GM06990 (cell line): ENCODE data around the gene PHC2.

Experiments
- DNase-seq: peaks from one replicate; pipeline ENCODE4 v3.0.0-alpha.2; 2011; ENCODE audit not compliant: insufficient read length; ENCODE audit errors: extremely low read depth
- H3K27me3 ChIP-seq: replicated peaks from 2 replicates; pipeline ENCODE4 v1.6.0; 2011; ENCODE audit warnings: low read length; ENCODE audit not compliant: control insufficient read depth, insufficient read depth
- H3K36me3 ChIP-seq: 2 replicates; pipeline ENCODE4 v1.5.1; 2011; ENCODE audit warnings: low read length; ENCODE audit not compliant: control insufficient read depth, insufficient read depth
- H3K4me3 ChIP-seq: replicated peaks from 2 replicates; pipeline ENCODE4 v1.5.1; 2011; ENCODE audit warnings: low read depth, mild to moderate bottlenecking, control low read depth, low read length
- TF ChIP-seq, protein P1 (sequence below): IDR thresholded peaks from 2 replicates; pipeline ENCODE4 v1.5.1; 2011; ENCODE audit warnings: low read length, control low read depth, mild to moderate bottlenecking, inconsistent platforms; ENCODE audit not compliant: insufficient read depth, poor library complexity, severe bottlenecking

Gene PHC2

DNA sequence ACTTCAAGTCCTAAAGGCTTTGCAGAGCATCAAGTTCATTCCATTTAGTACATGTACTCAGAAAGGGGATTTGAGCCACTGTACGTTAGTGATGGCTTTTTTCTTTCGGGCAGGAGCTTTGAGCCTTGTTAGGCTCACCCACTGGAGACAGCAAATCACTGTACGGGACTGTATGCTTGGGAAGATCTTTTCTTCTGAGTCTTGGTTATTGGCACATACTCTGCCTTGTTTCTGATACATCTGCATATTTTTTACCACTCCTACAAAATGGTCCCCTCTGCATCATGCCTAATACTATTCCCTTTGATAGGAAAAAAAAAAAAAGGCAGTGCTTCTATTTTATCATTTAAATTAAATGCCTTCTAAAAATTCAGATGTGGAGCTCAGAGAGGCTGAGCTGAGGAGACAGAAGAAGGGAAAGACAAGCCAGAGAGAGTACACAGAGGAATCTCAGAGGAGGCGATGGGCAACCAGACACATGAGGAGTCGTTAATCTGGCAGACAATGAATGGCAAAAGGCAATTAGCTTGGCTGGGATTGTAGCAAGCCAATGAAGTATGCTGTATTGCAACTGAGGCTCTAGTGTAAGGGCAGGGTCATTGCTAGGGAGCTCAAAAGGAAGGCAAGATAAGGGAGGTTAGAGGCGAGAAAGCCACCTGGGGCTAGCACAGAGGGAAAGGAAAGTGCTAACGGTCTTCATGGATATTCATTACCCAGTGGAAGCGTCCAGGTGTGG is 39.4 kb downstream of the PHC2 start:
- Histone ChIP-seq H3K27me3 (no peaks in the 10 kb centered on the region; the same call in 1 of the 2 replicates), H3K4me3 (no peak overlapping the region), H3K36me3 (no peaks in the 10 kb centered on the region)
- DNase-seq = no peak
- TF ChIP-seq, protein P1, sequence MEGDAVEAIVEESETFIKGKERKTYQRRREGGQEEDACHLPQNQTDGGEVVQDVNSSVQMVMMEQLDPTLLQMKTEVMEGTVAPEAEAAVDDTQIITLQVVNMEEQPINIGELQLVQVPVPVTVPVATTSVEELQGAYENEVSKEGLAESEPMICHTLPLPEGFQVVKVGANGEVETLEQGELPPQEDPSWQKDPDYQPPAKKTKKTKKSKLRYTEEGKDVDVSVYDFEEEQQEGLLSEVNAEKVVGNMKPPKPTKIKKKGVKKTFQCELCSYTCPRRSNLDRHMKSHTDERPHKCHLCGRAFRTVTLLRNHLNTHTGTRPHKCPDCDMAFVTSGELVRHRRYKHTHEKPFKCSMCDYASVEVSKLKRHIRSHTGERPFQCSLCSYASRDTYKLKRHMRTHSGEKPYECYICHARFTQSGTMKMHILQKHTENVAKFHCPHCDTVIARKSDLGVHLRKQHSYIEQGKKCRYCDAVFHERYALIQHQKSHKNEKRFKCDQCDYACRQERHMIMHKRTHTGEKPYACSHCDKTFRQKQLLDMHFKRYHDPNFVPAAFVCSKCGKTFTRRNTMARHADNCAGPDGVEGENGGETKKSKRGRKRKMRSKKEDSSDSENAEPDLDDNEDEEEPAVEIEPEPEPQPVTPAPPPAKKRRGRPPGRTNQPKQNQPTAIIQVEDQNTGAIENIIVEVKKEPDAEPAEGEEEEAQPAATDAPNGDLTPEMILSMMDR = no peak

DNA sequence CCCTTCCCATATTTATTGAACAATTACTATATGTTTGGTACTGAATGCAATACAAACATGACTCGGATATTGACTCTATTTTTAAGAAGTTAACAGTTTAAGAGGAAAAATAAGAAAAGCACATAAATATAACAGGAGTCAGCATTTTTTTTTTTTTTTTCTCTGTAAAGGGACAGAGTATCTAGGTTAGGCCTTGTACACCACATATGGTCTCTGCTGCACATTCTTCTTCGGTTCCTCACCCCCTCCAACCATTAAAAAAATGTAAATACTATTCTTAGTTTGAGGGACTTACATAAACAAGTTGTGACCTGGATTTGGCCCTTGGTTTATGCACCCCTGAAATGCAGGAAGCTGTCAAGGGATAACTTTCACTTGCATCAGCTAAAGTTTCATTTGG is 40.4 kb downstream of the PHC2 start:
- Histone ChIP-seq H3K4me3 (no peak overlapping the region), H3K27me3 (no peaks in the 10 kb centered on the region; the same call in 1 of the 2 replicates), H3K36me3 (no peaks in the 10 kb centered on the region)
- TF ChIP-seq, protein P1 = no peak
- no peak for DNase-seq

DNA sequence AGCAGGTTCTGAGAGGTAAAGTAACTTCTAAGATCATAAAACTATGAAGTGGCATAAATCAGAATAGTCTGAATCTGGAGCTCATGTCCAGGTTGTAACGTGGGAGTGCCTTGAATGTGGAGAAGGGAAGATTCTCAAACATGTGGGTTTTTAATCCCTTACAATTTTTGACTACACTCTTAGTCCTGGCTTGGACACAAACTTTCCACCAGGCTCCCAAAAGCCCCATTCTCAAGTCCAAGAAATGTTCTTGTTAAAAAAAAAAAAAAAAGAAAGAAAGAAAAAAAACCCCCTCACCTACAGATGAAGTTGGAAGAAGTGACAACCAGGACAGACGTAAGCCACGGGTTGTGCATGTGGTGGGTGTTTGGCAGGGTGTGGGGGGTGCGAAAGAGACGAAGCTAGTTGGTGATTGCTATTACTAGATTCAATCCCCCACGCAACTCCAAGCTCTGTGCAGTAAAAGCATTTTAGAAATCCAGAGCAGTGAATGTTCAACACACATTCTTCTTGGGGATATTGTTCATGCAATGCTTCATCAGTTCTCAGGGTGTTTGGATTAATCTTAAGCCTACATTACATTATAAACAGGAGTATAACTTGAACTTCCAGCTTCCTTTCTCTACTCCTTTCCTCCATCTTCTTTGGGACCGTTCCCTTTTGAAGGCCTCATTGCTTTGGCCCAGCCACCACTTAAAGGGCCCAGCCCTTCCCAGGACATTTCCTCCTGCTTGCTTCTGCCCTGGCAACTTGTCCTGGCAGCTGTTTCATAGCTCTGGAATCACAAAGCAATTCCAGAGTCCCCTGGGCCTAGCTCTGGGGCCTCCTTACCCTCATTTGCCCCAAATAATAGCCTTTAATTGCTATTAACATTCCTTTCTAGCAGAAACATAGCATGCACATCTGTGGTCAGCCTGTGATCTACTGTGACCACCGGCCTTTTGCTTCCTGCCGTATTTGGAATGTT is 41.8 kb downstream of the PHC2 start:
- H3K4me3 ChIP-seq = no peak overlapping the region
- H3K27me3 ChIP-seq = no peaks in the 10 kb centered on the region; the same call in 1 of the 2 replicates
- DNase-seq = no peak
- H3K36me3 ChIP-seq = no peaks in the 10 kb centered on the region
- TF ChIP-seq, protein P1 = no peak

DNA sequence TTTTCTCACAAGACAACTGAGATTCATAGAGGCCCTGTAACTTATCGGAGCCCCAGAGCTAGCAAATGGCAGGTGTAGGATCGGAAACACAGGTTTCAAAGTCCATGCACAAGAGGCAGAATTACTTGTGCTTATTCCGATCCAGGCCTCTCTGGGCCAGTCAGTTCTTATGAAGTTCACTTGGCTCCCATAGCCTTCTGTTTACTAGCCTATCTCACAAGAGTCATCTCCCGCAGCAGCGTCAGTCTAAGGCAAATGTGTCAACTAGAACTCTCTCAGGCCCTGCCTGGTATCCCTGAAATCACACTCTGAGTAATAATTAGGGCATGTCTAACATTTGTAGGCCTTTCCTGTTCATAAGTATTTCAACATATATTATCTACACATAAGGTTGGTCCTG is 43.3 kb downstream of the PHC2 start:
- no peaks in the 10 kb centered on the region for H3K36me3 ChIP-seq
- TF ChIP-seq, protein P1 = no peak
- H3K27me3 ChIP-seq = no peaks in the 10 kb centered on the region; the same call in 1 of the 2 replicates
- no peak overlapping the region for H3K4me3 ChIP-seq
- no peak for DNase-seq

DNA sequence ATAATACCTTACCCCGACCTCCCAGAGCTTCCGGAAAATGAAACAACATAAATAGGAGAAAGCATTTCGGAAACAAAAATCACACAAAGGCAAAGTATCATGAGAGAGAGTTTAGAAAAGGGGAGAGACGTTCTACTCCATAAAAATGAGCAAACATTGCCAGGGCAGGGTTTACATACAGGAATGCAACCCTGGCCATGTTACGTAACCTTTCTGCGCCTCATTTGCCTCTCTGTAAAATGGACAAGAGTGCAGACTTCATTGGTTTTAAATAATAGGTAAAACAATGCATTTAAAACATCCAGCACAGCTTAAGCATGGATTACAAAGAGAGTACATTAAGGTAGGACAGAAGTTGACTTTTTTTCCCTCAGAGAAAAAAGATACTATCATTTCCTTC is 45.6 kb downstream of the PHC2 start:
- DNase-seq = no peak
- TF ChIP-seq, protein P1 = no peak
- H3K4me3 ChIP-seq = no peak overlapping the region
- no peaks in the 10 kb centered on the region for H3K36me3 ChIP-seq
- H3K27me3 ChIP-seq = no peaks in the 10 kb centered on the region
